Small intestine (tissue), 7 donors: ENCODE data around the gene GRIK4. TPM values are rescaled to one million over a fixed set of nuclear protein-coding genes. Genes with fewer than 3 reads are reported as not detected.

Experiments used
- DNase-seq, 2 donors: peaks; one replicate each; pipeline versions ENCODE4 v3.0.0 to v3.0.0-alpha.2; 2013
- FAIRE-seq: peaks from 2 replicates; lab custom pipeline; 2012; peaks lifted over from hg19 to GRCh38; lab: Jason Lieb, UNC
- H3K27ac ChIP-seq, 3 donors: one replicate each; pipeline ENCODE4 v1.5.1; 2013; ENCODE audit warnings: low read length in 2 of 3, mild to moderate bottlenecking in 2 of 3, control low read depth in 1 of 3, inconsistent platforms in 1 of 3, low read depth in 1 of 3, moderate library complexity in 1 of 3
- H3K27me3 ChIP-seq, 3 donors: one replicate each; pipeline ENCODE4 v1.6.1; 2013; ENCODE audit warnings: low read length in 3 of 3, inconsistent platforms in 1 of 3; ENCODE audit not compliant: control insufficient read depth in 3 of 3, insufficient read depth in 3 of 3
- H3K36me3 ChIP-seq, 3 donors: one replicate each; pipeline ENCODE4 v1.6.1; 2013; ENCODE audit warnings: low read length in 3 of 3, inconsistent platforms in 1 of 3, low read depth in 1 of 3, mild to moderate bottlenecking in 1 of 3, moderate library complexity in 1 of 3; ENCODE audit not compliant: control insufficient read depth in 3 of 3, insufficient read depth in 2 of 3
- H3K4me1 ChIP-seq, 3 donors: one replicate each; pipeline ENCODE4 v1.6.1; 2013; ENCODE audit warnings: low read length in 2 of 3, inconsistent platforms in 1 of 3, low read depth in 1 of 3, mild to moderate bottlenecking in 1 of 3, moderate library complexity in 1 of 3; ENCODE audit not compliant: control insufficient read depth in 3 of 3, insufficient read depth in 2 of 3
- H3K4me3 ChIP-seq, 3 donors: one replicate each; pipeline ENCODE4 v1.5.1; 2013; ENCODE audit warnings: low read length in 3 of 3, control low read depth in 1 of 3, inconsistent platforms in 1 of 3, low read depth in 1 of 3, mild to moderate bottlenecking in 1 of 3, moderate library complexity in 1 of 3
- H3K9me3 ChIP-seq, 2 donors: one replicate each; pipeline ENCODE4 v1.6.1; 2013; ENCODE audit warnings: low read depth in 1 of 2, low read length in 1 of 2; ENCODE audit not compliant: control insufficient read depth in 2 of 2, insufficient read depth in 1 of 2
- WGBS, 3 donors: extraction: QIAGEN DNeasy Blood & Tissue Kit; methylation state at CpG; one replicate each; pipeline ENCODE4 v1.1.7; 2013; 5-methylcytosine and 5-hydroxymethylcytosine counted together
- polyA plus RNA-seq, 4 donors: library from polyadenylated mRNA; stranded (reverse) in 3 of 4; unstranded in 1 of 4; fragments of 200-250 nt in 3 of 4; fragments of 120-200 nt in 1 of 4; gene quantifications; one replicate each; pipeline versions ENCODE4 v1.2.1 to v1.2.3, GENCODE V29; 2013
- donor health status: healthy with polysubstance abuse.
- donor health status: control.
- donor health status: control.
- donor health status: Bipolar disorder and iron deficiency.
- donor health status: healthy.

GRIK4 gene
- polyA plus RNA-seq, 4 donors = 0.15 to 1.4 (median 0.27) TPM; not detected in 1

DNA sequence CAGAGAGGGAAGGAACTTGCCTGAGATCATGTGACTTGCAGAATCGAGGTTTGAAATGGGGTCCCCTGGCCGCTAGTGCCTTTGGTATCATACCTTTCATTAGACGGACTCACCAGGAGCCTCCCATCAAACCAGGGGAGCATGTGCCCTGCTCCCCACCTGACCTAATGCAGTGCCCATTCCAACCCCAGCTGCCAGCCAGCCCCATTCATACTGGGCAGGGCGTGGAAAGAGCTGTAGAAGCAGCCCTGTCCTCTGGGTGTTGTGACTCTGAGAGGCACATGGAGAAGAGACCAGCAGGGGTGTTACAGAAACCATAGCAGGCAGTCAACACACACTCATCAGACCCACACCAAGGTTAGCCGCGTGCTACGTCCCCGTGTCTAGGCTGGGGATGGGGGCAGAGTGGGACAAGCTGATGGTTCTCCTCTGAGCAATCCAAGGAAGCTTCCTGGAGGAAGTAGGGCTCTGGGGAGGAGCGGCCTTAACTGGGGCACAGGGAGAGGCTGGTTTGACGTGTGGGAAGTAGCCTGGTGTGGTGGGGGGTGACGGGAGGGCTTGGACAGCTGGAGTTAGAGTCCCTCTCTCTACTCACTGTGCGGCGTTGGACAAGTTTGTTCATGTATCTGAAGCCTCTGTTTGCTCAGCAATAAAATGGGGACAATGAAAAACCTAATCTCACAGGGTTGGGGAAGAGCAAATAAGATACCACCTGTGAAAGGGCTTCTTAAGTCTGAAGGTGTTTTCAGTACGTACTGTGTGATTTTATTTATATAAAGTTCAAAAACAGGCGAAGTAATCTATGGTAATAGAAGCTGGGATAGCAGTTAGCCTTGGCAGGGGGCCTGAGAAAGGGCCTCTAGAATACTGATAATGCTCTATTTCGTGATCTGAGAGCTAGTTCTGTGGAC is 14.0 kb downstream of the GRIK4 start:
- Histone ChIP-seq H3K4me3 (no peak overlapping the region), H3K27ac (no peak overlapping the region), H3K36me3 (no peaks in the 10 kb centered on the region), H3K4me1 (peaks cover 0 to 46% (median 0%) of the 10 kb centered on the region in 3 donors), H3K27me3 (peaks cover 0 to 33% (median 5%) of the 10 kb centered on the region in 3 donors), H3K9me3 (no peaks in the 10 kb centered on the region)
- DNase-seq = peak; percentile 61 to 62
- WGBS, 3 donors = 25 to 60% (median 35%) methylated on average over 16 of the region's 16 CpGs
- no peak for FAIRE-seq

DNA sequence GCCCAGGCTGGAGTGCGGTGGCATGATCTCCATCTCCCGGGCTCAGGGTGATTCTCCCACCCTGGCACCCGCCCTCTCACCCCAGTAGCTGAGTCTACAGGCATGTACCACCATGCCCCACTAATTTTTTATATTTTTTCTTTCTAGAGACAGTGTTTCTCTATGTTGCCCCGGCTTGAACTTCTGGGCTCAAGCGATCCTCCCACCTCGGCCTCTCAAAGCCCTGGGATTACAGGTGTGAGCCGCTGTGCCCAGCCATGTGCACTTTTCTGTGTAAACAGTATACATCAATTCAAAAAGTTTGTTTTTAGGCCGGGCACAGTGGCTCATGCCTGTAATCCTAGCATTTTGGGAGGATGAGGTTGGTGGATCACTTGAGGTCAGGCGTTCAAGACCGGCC is 14.7 kb downstream of the GRIK4 start:
- Histone ChIP-seq H3K36me3 (no peaks in the 10 kb centered on the region), H3K27me3 (peaks cover 0 to 35% (median 5%) of the 10 kb centered on the region in 3 donors), H3K27ac (no peak overlapping the region), H3K4me1 (peaks cover 0 to 46% (median 0%) of the 10 kb centered on the region in 3 donors), H3K9me3 (no peaks in the 10 kb centered on the region), H3K4me3 (no peak overlapping the region)
- 28 to 77% (median 48%) methylated on average over 10 of the region's 10 CpGs for WGBS, 3 donors
- FAIRE-seq = no peak
- no peak for DNase-seq

- peaks cover 0 to 32% (median 2%) of the 10 kb centered on the region in 3 donors for H3K27me3 ChIP-seq
- H3K9me3 ChIP-seq = no peaks in the 10 kb centered on the region
- WGBS, 3 donors = 26 to 41% (median 41%) methylated on average over 14 to 16 of the region's 16 CpGs
- DNase-seq = no peak
- no peak for FAIRE-seq
- H3K4me1 ChIP-seq = peaks cover 0 to 51% (median 0%) of the 10 kb centered on the region in 3 donors
- no peak overlapping the region for H3K27ac ChIP-seq
- H3K36me3 ChIP-seq = no peaks in the 10 kb centered on the region
- H3K4me3 ChIP-seq = no peak overlapping the region
These were observed 15.7 kb downstream of the GRIK4 start for GRCh38 chr11:120527111-120527761.

- H3K36me3 ChIP-seq = no peaks in the 10 kb centered on the region
- WGBS, 3 donors = 80 to 92% (median 85%) methylated on average over 4 of the region's 4 CpGs
- H3K9me3 ChIP-seq = no peaks in the 10 kb centered on the region
- peaks cover 0 to 21% (median 2%) of the 10 kb centered on the region in 3 donors for H3K27me3 ChIP-seq
- no peak overlapping the region for H3K27ac ChIP-seq
- H3K4me1 ChIP-seq = peaks cover 0 to 57% (median 0%) of the 10 kb centered on the region in 3 donors
- no peak for FAIRE-seq
- H3K4me3 ChIP-seq = no peak overlapping the region
- no peak for DNase-seq
These were observed 17.2 kb downstream of the GRIK4 start for GRCh38 chr11:120528749-120529148.

- Histone ChIP-seq H3K36me3 (no peaks in the 10 kb centered on the region), H3K27me3 (peaks cover 0 to 20% (median 2%) of the 10 kb centered on the region in 3 donors), H3K27ac (no peak overlapping the region), H3K4me3 (no peak overlapping the region), H3K4me1 (peaks cover 0 to 57% (median 0%) of the 10 kb centered on the region in 3 donors), H3K9me3 (no peaks in the 10 kb centered on the region)
- DNase-seq = no peak
- WGBS, 3 donors = 88 to 90% (median 88%) methylated on average over 7 of the region's 7 CpGs
- FAIRE-seq = no peak
These were observed 17.7 kb downstream of the GRIK4 start for GRCh38 chr11:120529214-120529613.

DNA sequence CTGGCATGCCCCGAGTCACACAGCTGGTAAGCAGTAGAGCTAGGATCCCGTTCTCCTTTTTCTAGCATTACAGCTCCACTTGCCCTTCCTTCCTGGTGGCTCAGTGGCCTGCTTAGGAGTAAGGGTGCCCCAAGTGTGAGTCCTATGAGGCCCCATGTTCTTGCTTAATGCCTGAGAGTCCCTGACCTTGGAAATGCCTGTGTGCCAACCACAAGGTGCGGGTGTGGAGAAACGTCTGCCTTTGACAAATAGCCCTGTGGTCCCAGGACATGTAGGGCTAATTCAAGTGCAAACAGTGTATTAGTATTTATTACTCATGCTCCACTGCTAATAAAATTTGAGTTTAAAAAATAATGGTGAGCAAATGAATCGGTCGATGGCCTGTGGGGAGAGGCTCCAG is 18.4 kb downstream of the GRIK4 start:
- peaks cover 0 to 22% (median 2%) of the 10 kb centered on the region in 3 donors for H3K27me3 ChIP-seq
- DNase-seq = peak in 1 of 2 donors; percentile 47
- FAIRE-seq = no peak

GRCh38 chr11:120532082-120532831 is 20.7 kb downstream of the GRIK4 start:
- Histone ChIP-seq H3K4me1 (peaks cover 0 to 33% (median 0%) of the 10 kb centered on the region in 3 donors), H3K9me3 (no peaks in the 10 kb centered on the region), H3K27ac (no peak overlapping the region), H3K36me3 (no peaks in the 10 kb centered on the region), H3K4me3 (no peak overlapping the region), H3K27me3 (peaks cover 0 to 20% (median 0%) of the 10 kb centered on the region in 3 donors)
- DNase-seq = peak; percentile 19 to 65
- no peak for FAIRE-seq
- WGBS, 3 donors = 20 to 52% (median 29%) methylated on average over 16 of the region's 16 CpGs

More for the DNA sequence above, 18.4 kb downstream of the GRIK4 start:
- 55 to 73% (median 63%) methylated on average over 6 of the region's 6 CpGs for WGBS, 3 donors
- Histone ChIP-seq H3K27ac (no peak overlapping the region), H3K4me3 (no peak overlapping the region), H3K9me3 (no peaks in the 10 kb centered on the region), H3K36me3 (no peaks in the 10 kb centered on the region), H3K4me1 (peaks cover 0 to 52% (median 0%) of the 10 kb centered on the region in 3 donors)

DNA sequence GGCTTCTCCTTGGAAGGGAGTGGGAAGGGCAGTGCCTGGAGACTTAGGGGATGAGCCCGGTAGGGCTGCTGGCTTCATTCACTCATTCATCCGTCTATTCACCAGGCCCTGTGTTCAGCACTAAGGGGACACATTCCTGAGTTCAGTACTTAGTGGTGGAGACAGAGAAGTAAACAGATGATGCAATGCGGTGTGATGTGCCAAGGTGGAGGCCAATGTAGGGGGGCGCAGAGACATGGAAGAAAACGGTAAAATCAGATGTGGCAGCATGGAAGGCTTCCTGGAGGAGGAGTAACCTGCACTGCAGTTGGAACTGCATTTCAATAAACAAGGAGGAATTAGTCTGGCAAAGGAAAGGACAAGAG is 21.3 kb downstream of the GRIK4 start:
- H3K27me3 ChIP-seq = peaks cover 0 to 14% (median 0%) of the 10 kb centered on the region in 3 donors

More for the DNA sequence above, 21.3 kb downstream of the GRIK4 start:
- Histone ChIP-seq H3K4me3 (no peak overlapping the region), H3K27ac (no peak overlapping the region), H3K36me3 (no peaks in the 10 kb centered on the region), H3K9me3 (no peaks in the 10 kb centered on the region), H3K4me1 (peaks cover 0 to 32% (median 0%) of the 10 kb centered on the region in 3 donors)
- peak in 1 of 2 donors; percentile 42 for DNase-seq
- no peak for FAIRE-seq
- 52 to 61% (median 61%) methylated on average over 5 of the region's 5 CpGs for WGBS, 3 donors
